SU-DHL-6 (cell line): ENCODE measurements around the gene MYOM3.
"Not testable (repeated sequence)": the region's sequence is repeated elsewhere in the genome, so short reads cannot be mapped to it uniquely, and the experiment has no call there.

Source experiments
- H2AFZ ChIP-seq: fragments of 200-600 bp; sonication (generic); 2 replicates; pipeline ENCODE4 v1.6.1; 2014; ENCODE audit warnings: low read depth, mild to moderate bottlenecking, moderate library complexity, mixed read lengths, antibody characterized with exemption, low read length; ENCODE audit not compliant: severe bottlenecking
- H3F3A ChIP-seq: fragments of 200-600 bp; shearing (Covaris generic); 2 replicates; pipeline ENCODE4 v1.6.0; 2016; ENCODE audit warnings: antibody characterized with exemption, mild to moderate bottlenecking; ENCODE audit not compliant: insufficient read depth
- H3K27ac ChIP-seq: fragments of 200-600 bp; sonication (generic); 2 replicates; pipeline ENCODE4 v1.5.1; 2016; ENCODE audit warnings: low read depth, mild to moderate bottlenecking, low read length, moderate library complexity, mixed read lengths
- H3K27me3 ChIP-seq: fragments of 200-600 bp; sonication (generic), shearing (Covaris generic); 2 replicates; pipeline ENCODE4 v1.6.0; 2014; ENCODE audit warnings: mild to moderate bottlenecking, low read length
- H3K36me3 ChIP-seq: fragments of 200-600 bp; sonication (generic); 2 replicates; pipeline ENCODE4 v1.6.1; 2014; ENCODE audit warnings: mild to moderate bottlenecking, low read length, mixed read lengths
- H3K4me2 ChIP-seq: fragments of 300-600, 200-600 bp; shearing (Covaris generic), sonication (generic); 2 replicates; pipeline ENCODE4 v1.6.0; 2014; ENCODE audit warnings: low read length, low read depth, mild to moderate bottlenecking; ENCODE audit not compliant: poor library complexity, severe bottlenecking
- H3K4me3 ChIP-seq: fragments of 200-600 bp; sonication (generic); 2 replicates; pipeline ENCODE4 v1.5.1; 2014; ENCODE audit warnings: antibody characterized with exemption, low read length, mild to moderate bottlenecking, mixed read lengths; ENCODE audit not compliant: insufficient read depth, poor library complexity, severe bottlenecking
- H3K79me2 ChIP-seq: fragments of 200-600 bp; sonication (generic); 2 replicates; pipeline ENCODE4 v1.6.1; 2014; ENCODE audit warnings: mild to moderate bottlenecking, low read length, moderate library complexity; ENCODE audit not compliant: insufficient read depth
- H3K9ac ChIP-seq: fragments of 200-600 bp; sonication (generic); 2 replicates; pipeline ENCODE4 v1.7.0; 2014; ENCODE audit warnings: mild to moderate bottlenecking, low read length
- H3K9me2 ChIP-seq: fragments of 200-600 bp; sonication (generic); replicated peaks from 2 replicates; pipeline ENCODE4 v1.6.1; 2014; ENCODE audit warnings: low read length; ENCODE audit not compliant: insufficient read depth
- H3K9me3 ChIP-seq: fragments of 200-600 bp; sonication (generic); 2 replicates; pipeline ENCODE4 v1.6.1; 2014; ENCODE audit warnings: low read length, mixed read lengths; ENCODE audit not compliant: insufficient read depth
- H4K20me1 ChIP-seq: fragments of 200-600 bp; sonication (generic); 2 replicates; pipeline ENCODE4 v1.6.1; 2014; ENCODE audit warnings: low read depth, mild to moderate bottlenecking, antibody characterized with exemption, low read length, moderate library complexity, mixed read lengths
- CTCF ChIP-seq: fragments of 200-600 bp; sonication (generic); IDR thresholded peaks from one replicate; pipeline ENCODE4 v1.5.1; 2017; ENCODE audit warnings: antibody characterized with exemption, mild to moderate bottlenecking, low read length, moderate library complexity; ENCODE audit not compliant: insufficient read depth, poor library complexity, severe bottlenecking
- EZH2phosphoT487 ChIP-seq: fragments of 200-600 bp; sonication (generic), shearing (Covaris generic); conservative IDR thresholded peaks from 2 replicates; pipeline ENCODE4 v1.6.1; 2018; ENCODE audit warnings: mild to moderate bottlenecking, antibody characterized with exemption, low read length, moderate library complexity, mixed read lengths

MYOM3 gene

DNA sequence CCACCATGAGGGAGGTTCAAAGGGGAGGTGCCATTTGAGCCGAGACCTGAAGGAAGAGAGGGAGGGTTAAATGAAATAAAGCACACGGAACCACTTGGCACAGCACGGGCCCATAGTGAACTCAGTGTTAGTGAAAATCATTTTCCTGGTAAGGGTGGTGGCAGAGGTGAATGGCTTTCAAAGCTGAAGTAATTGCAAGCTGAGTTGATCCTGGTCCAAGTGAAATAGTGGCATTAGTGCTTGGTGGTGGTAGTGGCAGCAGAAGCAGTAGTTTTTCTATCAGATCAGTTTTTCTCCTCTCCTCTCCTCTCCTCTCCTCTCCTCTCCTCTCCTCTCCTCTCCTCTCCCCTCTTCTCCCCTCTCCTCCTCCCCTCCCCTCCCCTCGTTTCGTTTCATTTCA, 101.3 kb downstream of the MYOM3 start:
- Histone ChIP-seq H3K9me3 (no peaks in the 10 kb centered on the region), H3K79me2 (no peaks in the 10 kb centered on the region), H3K9ac (no peak overlapping the region), H3F3A (no peaks in the 10 kb centered on the region), H3K27ac (no peak overlapping the region), H3K4me3 (no peak overlapping the region), H3K9me2 (no peaks in the 10 kb centered on the region), H3K36me3 (no peaks in the 10 kb centered on the region), H3K4me2 (no peak overlapping the region), H3K27me3 (no peaks in the 10 kb centered on the region), H2AFZ (no peak overlapping the region), H4K20me1 (no peaks in the 10 kb centered on the region)
- TF ChIP-seq CTCF, result no peak
- TF ChIP-seq EZH2phosphoT487, result no peak

DNA sequence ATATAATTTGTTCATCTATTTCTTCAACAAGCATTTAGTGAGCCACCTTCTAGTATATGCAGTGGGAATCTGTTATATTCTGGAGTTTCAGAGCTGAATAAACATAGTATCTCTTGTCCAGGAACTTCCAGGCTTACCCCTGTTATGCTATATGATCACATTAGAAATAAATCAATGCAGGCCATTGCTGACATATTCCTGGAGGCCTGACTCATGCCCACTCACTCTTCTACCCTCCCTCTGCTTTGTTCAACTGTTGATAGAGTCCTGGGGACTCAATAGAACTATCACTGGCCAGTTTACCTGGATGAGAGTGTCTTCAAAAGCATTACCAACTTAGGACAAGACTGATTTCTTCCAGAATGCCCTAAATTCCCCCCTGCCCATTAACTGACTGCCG, 102.5 kb downstream of the MYOM3 start:
- no peaks in the 10 kb centered on the region for H3F3A ChIP-seq
- H3K27ac ChIP-seq, result no peak overlapping the region
- no peak overlapping the region for H3K9ac ChIP-seq
- no peak overlapping the region for H3K4me2 ChIP-seq
- TF ChIP-seq CTCF (no peak), EZH2phosphoT487 (no peak)
- H2AFZ ChIP-seq, result no peak overlapping the region
- H3K79me2 ChIP-seq, result no peaks in the 10 kb centered on the region
- H3K27me3 ChIP-seq, result no peaks in the 10 kb centered on the region
- H3K36me3 ChIP-seq, result no peaks in the 10 kb centered on the region
- H3K9me3 ChIP-seq, result no peaks in the 10 kb centered on the region
- H3K4me3 ChIP-seq, result no peak overlapping the region
- no peaks in the 10 kb centered on the region for H3K9me2 ChIP-seq
- H4K20me1 ChIP-seq, result no peaks in the 10 kb centered on the region

- H3K36me3 ChIP-seq, H3F3A ChIP-seq, H3K27ac ChIP-seq, H3K9ac ChIP-seq, H3K9me2 ChIP-seq, H2AFZ ChIP-seq, H4K20me1 ChIP-seq, H3K9me3 ChIP-seq, H3K4me3 ChIP-seq, H3K4me2 ChIP-seq, H3K79me2 ChIP-seq, H3K27me3 ChIP-seq: not testable (repeated sequence)
Measured at GRCh38 chr1:24008574-24009184, 103.3 kb downstream of the MYOM3 start.

GRCh38 chr1:24007079-24007478, 104.9 kb downstream of the MYOM3 start:
- H3F3A ChIP-seq, result no peaks in the 10 kb centered on the region
- no peaks in the 10 kb centered on the region for H4K20me1 ChIP-seq
- no peaks in the 10 kb centered on the region for H3K9me3 ChIP-seq
- no peak overlapping the region for H3K27ac ChIP-seq
- no peak overlapping the region for H3K4me3 ChIP-seq
- H2AFZ ChIP-seq, result no peak overlapping the region
- no peaks in the 10 kb centered on the region for H3K79me2 ChIP-seq
- H3K36me3 ChIP-seq, result no peaks in the 10 kb centered on the region
- H3K9me2 ChIP-seq, result no peaks in the 10 kb centered on the region
- TF ChIP-seq CTCF (no peak), EZH2phosphoT487 (no peak)
- no peak overlapping the region for H3K9ac ChIP-seq
- no peaks in the 10 kb centered on the region for H3K27me3 ChIP-seq
- H3K4me2 ChIP-seq, result no peak overlapping the region
